GM19438 (cell line): ENCODE data around the gene PRDM16.
"Not testable (repeated sequence)": the region's sequence is repeated elsewhere in the genome, so short reads cannot be mapped to it uniquely, and the experiment has no call there.

ENCODE experiments used
- ATAC-seq: cut with Tn5 transposase; IDR thresholded peaks from one replicate; pipeline ENCODE4 v1.9.1; 2021; ENCODE audit warnings: low read depth; ENCODE audit not compliant: unreplicated experiment

Gene PRDM16

GRCh38 chr1:3156936-3157335 is 87.9 kb downstream of the PRDM16 start:
- ATAC-seq = no peak

GRCh38 chr1:3158347-3158746 is 89.3 kb downstream of the PRDM16 start:
- ATAC-seq = no peak

- ATAC-seq = no peak
Observed at GRCh38 chr1:3159121-3159520, 90.1 kb downstream of the PRDM16 start.

GRCh38 chr1:3159996-3160395 is 91.0 kb downstream of the PRDM16 start:
- no peak for ATAC-seq

GRCh38 chr1:3160647-3161145 is 91.7 kb downstream of the PRDM16 start:
- no peak for ATAC-seq

GRCh38 chr1:3161176-3161840 is 92.3 kb downstream of the PRDM16 start:
- ATAC-seq = no peak

- ATAC-seq = no peak
Observed at GRCh38 chr1:3162322-3162882, 93.4 kb downstream of the PRDM16 start.

- ATAC-seq = no peak
Observed at GRCh38 chr1:3163356-3163755, 94.4 kb downstream of the PRDM16 start.

- ATAC-seq = no peak
Observed at GRCh38 chr1:3164671-3165070, 95.7 kb downstream of the PRDM16 start.

GRCh38 chr1:3165189-3165588 is 96.2 kb downstream of the PRDM16 start:
- ATAC-seq = not testable (repeated sequence)

GRCh38 chr1:3166206-3166918 is 97.4 kb downstream of the PRDM16 start:
- no peak for ATAC-seq

GRCh38 chr1:3167255-3167654 is 98.3 kb downstream of the PRDM16 start:
- ATAC-seq = no peak

GRCh38 chr1:3168678-3169077 is 99.7 kb downstream of the PRDM16 start:
- ATAC-seq = no peak

- no peak for ATAC-seq
Observed at GRCh38 chr1:3169665-3170356, 100.8 kb downstream of the PRDM16 start.

- no peak for ATAC-seq
Observed at GRCh38 chr1:3170561-3171453, 101.8 kb downstream of the PRDM16 start.

GRCh38 chr1:3171761-3172160 is 102.8 kb downstream of the PRDM16 start:
- ATAC-seq = no peak

- no peak for ATAC-seq
Observed at GRCh38 chr1:3172431-3173380, 103.7 kb downstream of the PRDM16 start.

GRCh38 chr1:3173381-3173980 is 104.5 kb downstream of the PRDM16 start:
- ATAC-seq = no peak
